Caco-2 (cell line): Measurements from ENCODE around the gene CPM. TPM values are rescaled to one million over a fixed set of nuclear protein-coding genes. Genes with fewer than 3 reads are reported as not detected.
"Not testable (repeated sequence)": the region's sequence is repeated elsewhere in the genome, so short reads cannot be mapped to it uniquely, and the experiment has no call there.

Source experiments
- BruUV-seq: library from RNA; stranded (reverse); fragments of 400-500 nt; replicated peaks from 2 replicates; lab custom pipeline; 2021; lab: Mats Ljungman, UMichigan
- CTCF ChIA-PET: fragments of 300-600 bp; sonication (Branson Sonifier 250); formaldehyde crosslinking; loops from one replicate; lab custom pipeline; 2022; ENCODE audit warnings: antibody characterized with exemption; lab: Charles Lee
- POLR2A ChIA-PET: fragments of 300-600 bp; sonication (Branson Sonifier 250); formaldehyde crosslinking; loops from one replicate; lab custom pipeline; 2022; ENCODE audit warnings: antibody characterized with exemption; lab: Charles Lee
- DNase-seq, 2 experiments: peaks; one replicate each; pipeline versions ENCODE4 v3.0.0 to v3.0.0-alpha.2; 2020 to 2022
- H3K27me3 ChIP-seq: replicated peaks from 2 replicates; pipeline ENCODE4 v1.6.0; 2011; ENCODE audit warnings: low read length; ENCODE audit not compliant: control insufficient read depth, insufficient read depth
- H3K36me3 ChIP-seq: 2 replicates; pipeline ENCODE4 v1.5.1; 2011; ENCODE audit warnings: low read length; ENCODE audit not compliant: control insufficient read depth, insufficient read depth
- H3K4me1 ChIP-seq: fragments of 250-450 bp; sonication (Bioruptor Pico); 2 replicates; pipeline ENCODE4 v1.5.1; 2020; ENCODE audit warnings: mild to moderate bottlenecking
- H3K4me3 ChIP-seq: 2 replicates; pipeline ENCODE4 v1.5.1; 2011; ENCODE audit warnings: low read depth, mild to moderate bottlenecking, control low read depth, low read length
- H3K9me3 ChIP-seq: fragments of 250-450 bp; sonication (Bioruptor Pico); 2 replicates; pipeline ENCODE4 v1.5.1; 2020; ENCODE audit warnings: mild to moderate bottlenecking, moderate library complexity
- H3K27ac Mint-ChIP-seq: one replicate; pipeline ENCODE4 v1.8.0; 2022; ENCODE audit warnings: mixed read lengths; ENCODE audit not compliant: unreplicated experiment
- H3K27me3 Mint-ChIP-seq: one replicate; pipeline ENCODE4 v1.8.0; 2022; ENCODE audit warnings: mixed read lengths; ENCODE audit not compliant: insufficient read depth, unreplicated experiment
- H3K36me3 Mint-ChIP-seq: one replicate; pipeline ENCODE4 v1.8.0; 2022; ENCODE audit warnings: mild to moderate bottlenecking, mixed read lengths; ENCODE audit not compliant: insufficient read depth, unreplicated experiment
- H3K4me1 Mint-ChIP-seq: one replicate; pipeline ENCODE4 v1.8.0; 2022; ENCODE audit warnings: low read depth, mixed read lengths; ENCODE audit not compliant: unreplicated experiment
- H3K4me3 Mint-ChIP-seq: one replicate; pipeline ENCODE4 v1.8.0; 2022; ENCODE audit warnings: mild to moderate bottlenecking, moderate library complexity, mixed read lengths; ENCODE audit not compliant: unreplicated experiment
- H3K9me3 Mint-ChIP-seq: one replicate; pipeline ENCODE4 v1.8.0; 2022; ENCODE audit warnings: mixed read lengths; ENCODE audit not compliant: unreplicated experiment
- intact Hi-C: fragments of 100-400 bp; cut with micrococcal nuclease; formaldehyde crosslinking; loops from one replicate; pipeline ENCODE4 v1.10.0; 2022; ENCODE audit not compliant: unreplicated experiment
- total RNA-seq: library from RNA; stranded (reverse); gene quantifications from 2 replicates; pipeline ENCODE4 v1.2.3, GENCODE V29; 2022
- TF ChIP-seq, protein P1 (sequence below), 2 experiments: fragments of 200-600 bp in 1 of 2; IDR thresholded peaks; 1 replicate in 1 of 2; 2 replicates in 1 of 2; pipeline versions ENCODE4 v1.5.1 to v1.8.0; 2011 to 2022; ENCODE audit warnings: antibody characterized with exemption in 1 of 2, control low read depth in 1 of 2, inconsistent platforms in 1 of 2, low read depth in 1 of 2, low read length in 1 of 2, mild to moderate bottlenecking in 1 of 2, moderate library complexity in 1 of 2; ENCODE audit not compliant: insufficient read depth in 1 of 2, severe bottlenecking in 1 of 2, unreplicated experiment in 1 of 2

CPM gene
- total RNA-seq, 1 experiment from 2014 or later, result 8.2 TPM

- DNase-seq, result no peak
- BruUV-seq, result no TSS peak
- POLR2A ChIA-PET, result no interaction called here
- Mint-ChIP-seq H3K9me3 (no peaks in the 10 kb centered on the region), H3K4me1 (no peaks in the 10 kb centered on the region), H3K36me3 (peaks cover 86% of the 10 kb centered on the region), H3K4me3 (no peak overlapping the region), H3K27me3 (no peaks in the 10 kb centered on the region), H3K27ac (no peak overlapping the region)
- Histone ChIP-seq H3K27me3 (no peaks in the 10 kb centered on the region), H3K4me1 (no peaks in the 10 kb centered on the region), H3K36me3 (peaks cover 3% of the 10 kb centered on the region), H3K4me3 (no peak overlapping the region), H3K9me3 (no peaks in the 10 kb centered on the region)
- CTCF ChIA-PET, result no interaction called here
- intact Hi-C loops, result no loop called here
- TF ChIP-seq, protein P1, sequence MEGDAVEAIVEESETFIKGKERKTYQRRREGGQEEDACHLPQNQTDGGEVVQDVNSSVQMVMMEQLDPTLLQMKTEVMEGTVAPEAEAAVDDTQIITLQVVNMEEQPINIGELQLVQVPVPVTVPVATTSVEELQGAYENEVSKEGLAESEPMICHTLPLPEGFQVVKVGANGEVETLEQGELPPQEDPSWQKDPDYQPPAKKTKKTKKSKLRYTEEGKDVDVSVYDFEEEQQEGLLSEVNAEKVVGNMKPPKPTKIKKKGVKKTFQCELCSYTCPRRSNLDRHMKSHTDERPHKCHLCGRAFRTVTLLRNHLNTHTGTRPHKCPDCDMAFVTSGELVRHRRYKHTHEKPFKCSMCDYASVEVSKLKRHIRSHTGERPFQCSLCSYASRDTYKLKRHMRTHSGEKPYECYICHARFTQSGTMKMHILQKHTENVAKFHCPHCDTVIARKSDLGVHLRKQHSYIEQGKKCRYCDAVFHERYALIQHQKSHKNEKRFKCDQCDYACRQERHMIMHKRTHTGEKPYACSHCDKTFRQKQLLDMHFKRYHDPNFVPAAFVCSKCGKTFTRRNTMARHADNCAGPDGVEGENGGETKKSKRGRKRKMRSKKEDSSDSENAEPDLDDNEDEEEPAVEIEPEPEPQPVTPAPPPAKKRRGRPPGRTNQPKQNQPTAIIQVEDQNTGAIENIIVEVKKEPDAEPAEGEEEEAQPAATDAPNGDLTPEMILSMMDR (IDR thresholded peaks at IDR 0.05; ENCODE audit: insufficient read depth in 1 of 2, low read depth in 1 of 2, low read length in 1 of 2, severe bottlenecking in 1 of 2, unreplicated experiment in 1 of 2), result no peak
Measured at GRCh38 chr12:68823696-68824095, 109.3 kb downstream of the CPM start.

- peaks cover 84% of the 10 kb centered on the region for H3K36me3 Mint-ChIP-seq
Measured at GRCh38 chr12:68821357-68822188, 111.4 kb downstream of the CPM start.

GRCh38 chr12:68819481-68819880, 113.5 kb downstream of the CPM start:
- H3K27me3 ChIP-seq, DNase-seq, H3K27me3 Mint-ChIP-seq, H3K4me3 ChIP-seq, H3K9me3 ChIP-seq, H3K27ac Mint-ChIP-seq, H3K9me3 Mint-ChIP-seq, intact Hi-C loops, H3K36me3 ChIP-seq, H3K4me3 Mint-ChIP-seq, BruUV-seq, H3K4me1 ChIP-seq, H3K4me1 Mint-ChIP-seq, POLR2A ChIA-PET, CTCF ChIA-PET: not testable (repeated sequence)
- peaks cover 83% of the 10 kb centered on the region for H3K36me3 Mint-ChIP-seq

More at GRCh38 chr12:68821357-68822188, 111.4 kb downstream of the CPM start:
- DNase-seq, result no peak
- intact Hi-C loops, result no loop called here
- Histone ChIP-seq H3K27me3 (no peaks in the 10 kb centered on the region), H3K36me3 (peaks cover 1% of the 10 kb centered on the region), H3K9me3 (no peaks in the 10 kb centered on the region), H3K4me1 (no peaks in the 10 kb centered on the region), H3K4me3 (no peak overlapping the region)
- Mint-ChIP-seq H3K27ac (no peak overlapping the region), H3K4me3 (no peak overlapping the region), H3K27me3 (no peaks in the 10 kb centered on the region), H3K4me1 (no peaks in the 10 kb centered on the region), H3K9me3 (no peaks in the 10 kb centered on the region)
- POLR2A ChIA-PET, result no interaction called here
- no TSS peak for BruUV-seq
- CTCF ChIA-PET, result interaction anchor here (1.4 kb wide), 1 partner anchor 9 kb away, joined by 7 read pairs; no protein-coding TSS in a partner anchor
- TF ChIP-seq, protein P1 (IDR thresholded peaks at IDR 0.05; ENCODE audit: insufficient read depth in 1 of 2, low read depth in 1 of 2, low read length in 1 of 2, severe bottlenecking in 1 of 2, unreplicated experiment in 1 of 2), result no peak
